Large intestine (tissue), 3 donors: ENCODE results near the gene CPLX1. TPM values are rescaled to one million over a fixed set of nuclear protein-coding genes. Genes with fewer than 3 reads are reported as not detected.
"Not testable (repeated sequence)": the region's sequence is repeated elsewhere in the genome, so short reads cannot be mapped to it uniquely, and the experiment has no call there.

Experiments used
- DNase-seq, 2 donors: peaks; one replicate each; pipeline versions ENCODE4 v3.0.0 to v3.0.0-alpha.2; 2013
- H3K27ac ChIP-seq: one replicate; pipeline ENCODE4 v1.5.1; 2013; ENCODE audit warnings: low read length
- H3K27me3 ChIP-seq: 2 replicates; pipeline ENCODE4 v1.6.1; 2013; ENCODE audit warnings: low read length; ENCODE audit not compliant: control insufficient read depth, insufficient read depth
- H3K36me3 ChIP-seq: 2 replicates; pipeline ENCODE4 v1.6.1; 2013; ENCODE audit warnings: low read length; ENCODE audit not compliant: control insufficient read depth, insufficient read depth
- H3K4me1 ChIP-seq: one replicate; pipeline ENCODE4 v1.6.1; 2013; ENCODE audit warnings: low read length; ENCODE audit not compliant: control insufficient read depth, insufficient read depth
- H3K4me3 ChIP-seq: one replicate; pipeline ENCODE4 v1.5.1; 2013; ENCODE audit warnings: low read length
- H3K9me3 ChIP-seq: one replicate; pipeline ENCODE4 v1.6.1; 2013; ENCODE audit warnings: mild to moderate bottlenecking, low read depth, low read length, moderate library complexity; ENCODE audit not compliant: control insufficient read depth
- WGBS: methylation state at CpG from one replicate; pipeline ENCODE4 v1.1.5; 2013; ENCODE audit warnings: low lambda C conversion rate; ENCODE audit not compliant: insufficient coverage; 5-methylcytosine and 5-hydroxymethylcytosine counted together
- polyA plus RNA-seq: library from polyadenylated mRNA; unstranded; fragments of 120-200 nt; gene quantifications from one replicate; pipeline ENCODE4 v1.2.1, GENCODE V29; 2013

The CPLX1 gene
- polyA plus RNA-seq, 1 donor: 2.8 TPM

- Histone ChIP-seq H3K9me3 (peaks cover 14% of the 10 kb centered on the region), H3K4me1 (peaks cover 14% of the 10 kb centered on the region), H3K4me3 (no peak overlapping the region), H3K36me3 (peaks cover 37% of the 10 kb centered on the region), H3K27ac (no peak overlapping the region), H3K27me3 (no peaks in the 10 kb centered on the region)
- peak; percentile 40 to 45 for DNase-seq
- no CpG with 5 or more reads among the region's 26 CpGs for WGBS
These were observed 83.1 kb downstream of the CPLX1 start for GRCh38 chr4:742742-743311.

- Histone ChIP-seq H3K27me3 (no peaks in the 10 kb centered on the region), H3K9me3 (peaks cover 14% of the 10 kb centered on the region), H3K36me3 (peaks cover 41% of the 10 kb centered on the region), H3K4me3 (no peak overlapping the region), H3K27ac (no peak overlapping the region), H3K4me1 (peaks cover 14% of the 10 kb centered on the region)
- no peak for DNase-seq
- no CpG with 5 or more reads among the region's 21 CpGs for WGBS
These were observed 83.7 kb downstream of the CPLX1 start for GRCh38 chr4:742096-742741.

DNA sequence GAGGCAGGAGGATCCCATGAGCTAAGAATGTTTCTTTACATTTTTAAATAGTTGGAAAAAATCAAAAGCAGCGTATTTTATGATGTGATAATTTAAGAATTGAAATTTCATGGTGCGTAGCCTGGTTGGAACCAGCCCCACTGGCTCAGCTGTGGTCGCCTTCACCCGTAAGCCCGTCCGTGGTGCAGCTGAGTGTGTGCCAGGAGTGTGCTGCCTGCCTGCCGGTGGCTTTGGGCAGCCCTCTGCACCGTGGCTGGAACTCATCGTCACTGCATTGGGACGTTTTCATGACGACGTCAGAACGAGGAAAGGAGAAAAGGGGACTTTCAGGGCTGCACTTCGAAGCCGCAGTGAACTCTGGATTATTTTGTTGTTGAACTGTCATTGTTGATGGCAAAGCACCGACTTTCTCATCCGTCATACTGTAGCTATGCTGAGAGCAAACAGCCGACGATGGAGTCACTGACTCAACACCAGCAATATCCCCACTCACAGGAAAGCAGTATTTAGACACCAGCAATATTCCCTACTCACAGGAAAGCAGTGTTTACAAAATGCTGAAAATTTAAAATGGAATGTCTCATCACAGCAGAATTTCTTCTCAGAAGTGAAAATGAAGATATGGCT lies 85.2 kb downstream of the CPLX1 start:
- Histone ChIP-seq H3K27me3 (no peaks in the 10 kb centered on the region), H3K36me3 (peaks cover 49% of the 10 kb centered on the region), H3K9me3 (peaks cover 21% of the 10 kb centered on the region), H3K4me1 (peaks cover 14% of the 10 kb centered on the region), H3K27ac (no peak overlapping the region), H3K4me3 (no peak overlapping the region)
- DNase-seq: no peak
- 100% methylated on average over 2 of the region's 19 CpGs for WGBS

- no peak for DNase-seq
- Histone ChIP-seq H3K36me3 (peaks cover 57% of the 10 kb centered on the region), H3K4me3 (no peak overlapping the region), H3K27ac (no peak overlapping the region), H3K27me3 (no peaks in the 10 kb centered on the region), H3K9me3 (peaks cover 21% of the 10 kb centered on the region), H3K4me1 (peaks cover 14% of the 10 kb centered on the region)
- no CpG with 5 or more reads among the region's 12 CpGs for WGBS
These were observed 85.9 kb downstream of the CPLX1 start for GRCh38 chr4:740011-740410.

DNA sequence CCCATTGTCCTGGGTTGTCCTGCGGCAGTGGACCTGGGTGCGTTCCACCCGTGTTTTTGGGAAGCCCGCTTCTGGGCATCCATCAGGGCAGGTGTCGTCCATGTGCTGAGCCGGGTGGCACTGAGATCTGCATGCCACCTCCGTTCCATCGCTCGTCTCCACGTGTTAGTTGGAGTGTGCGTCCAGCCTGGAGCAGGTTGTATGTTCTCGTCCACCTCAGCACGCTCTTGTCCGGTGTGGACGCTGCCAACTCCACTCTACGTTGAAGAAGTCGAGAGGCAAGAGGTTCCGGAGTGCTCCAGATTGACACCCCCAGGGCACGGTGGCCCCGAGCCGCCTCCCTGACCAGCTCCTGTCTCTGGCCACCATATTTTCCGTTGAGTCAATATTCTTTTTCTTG lies 86.4 kb downstream of the CPLX1 start:
- peak overlapping the region; percentile 32 for H3K27ac ChIP-seq
- H3K36me3 ChIP-seq: peaks cover 61% of the 10 kb centered on the region
- peaks cover 14% of the 10 kb centered on the region for H3K4me1 ChIP-seq
- no peak for DNase-seq
- no peaks in the 10 kb centered on the region for H3K27me3 ChIP-seq
- 100% methylated on average over 1 of the region's 22 CpGs for WGBS
- no peak overlapping the region for H3K4me3 ChIP-seq
- peaks cover 21% of the 10 kb centered on the region for H3K9me3 ChIP-seq

GRCh38 chr4:738781-739280 lies 87.1 kb downstream of the CPLX1 start:
- Histone ChIP-seq H3K27ac (peak overlapping the region; percentile 38), H3K4me3 (no peak overlapping the region), H3K27me3 (no peaks in the 10 kb centered on the region), H3K36me3 (peaks cover 62% of the 10 kb centered on the region), H3K9me3 (peaks cover 21% of the 10 kb centered on the region), H3K4me1 (peaks cover 14% of the 10 kb centered on the region)
- WGBS: no CpG with 5 or more reads among the region's 16 CpGs
- peak; percentile 61 to 86 for DNase-seq

- H3K9me3 ChIP-seq: peaks cover 12% of the 10 kb centered on the region
- H3K36me3 ChIP-seq: peaks cover 70% of the 10 kb centered on the region
- DNase-seq, H3K4me3 ChIP-seq, H3K27ac ChIP-seq, H3K27me3 ChIP-seq: not testable (repeated sequence)
- WGBS: no CpG with 5 or more reads among the region's 34 CpGs
- peaks cover 14% of the 10 kb centered on the region for H3K4me1 ChIP-seq
These were observed 89.4 kb downstream of the CPLX1 start for GRCh38 chr4:736561-736960.

DNA sequence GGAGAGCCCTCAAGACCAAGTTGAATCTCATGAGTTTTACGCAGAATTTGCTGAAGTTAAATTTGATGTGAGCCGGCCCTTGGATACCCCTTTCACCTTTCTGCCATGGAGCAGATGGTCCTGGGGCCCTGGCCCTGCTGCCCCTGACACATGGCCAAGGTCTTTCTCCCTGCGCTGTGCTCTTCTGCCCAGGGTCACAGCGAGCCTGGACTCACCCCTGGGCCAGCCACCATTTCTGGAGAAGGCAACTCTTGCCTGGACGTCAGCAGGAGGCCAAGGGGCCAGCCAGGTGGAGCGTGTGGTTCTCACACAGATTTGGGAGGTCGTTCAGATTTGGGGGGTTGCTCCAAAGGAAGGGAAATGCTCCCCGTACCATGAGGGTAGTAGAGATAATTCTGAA lies 90.3 kb downstream of the CPLX1 start:
- Histone ChIP-seq H3K4me1 (peaks cover 14% of the 10 kb centered on the region), H3K4me3 (no peak overlapping the region), H3K27ac (no peak overlapping the region), H3K27me3 (no peaks in the 10 kb centered on the region), H3K9me3 (peaks cover 20% of the 10 kb centered on the region), H3K36me3 (peaks cover 73% of the 10 kb centered on the region)
- no peak for DNase-seq
- WGBS: 100% methylated on average over 2 of the region's 8 CpGs

Other genes with a start within 250 kb of the CPLX1 start
- 0.58 TPM for gene TMEM271, start 249.8 kb downstream of the CPLX1 start, polyA plus RNA-seq
- 27.1 TPM for gene PDE6B, start 200.6 kb downstream of the CPLX1 start, polyA plus RNA-seq
- gene ATP5ME, start 151.9 kb downstream of the CPLX1 start, polyA plus RNA-seq: 477 TPM
- 56.4 TPM for gene MYL5, start 151.6 kb downstream of the CPLX1 start, polyA plus RNA-seq
- 4.6 TPM for gene SLC49A3, start 137.0 kb downstream of the CPLX1 start, polyA plus RNA-seq
- gene PCGF3, start 120.3 kb downstream of the CPLX1 start, polyA plus RNA-seq: 78.0 TPM
- 96.1 TPM for gene GAK, start 106.2 kb upstream of the CPLX1 start, polyA plus RNA-seq
- 28.4 TPM for gene TMEM175, start 106.3 kb upstream of the CPLX1 start, polyA plus RNA-seq
- gene DGKQ, start 147.4 kb upstream of the CPLX1 start, polyA plus RNA-seq: 15.3 TPM
- gene IDUA, start 160.9 kb upstream of the CPLX1 start, polyA plus RNA-seq: 21.1 TPM
- gene SLC26A1, start 167.3 kb upstream of the CPLX1 start, polyA plus RNA-seq: 10.1 TPM
- gene FGFRL1, start 185.5 kb upstream of the CPLX1 start, polyA plus RNA-seq: 12.6 TPM